Measurements from ENCODE around the gene ZNF341. TPM values are rescaled to one million over a fixed set of nuclear protein-coding genes. Genes with fewer than 3 reads are reported as not detected.

Gene ZNF341
- total and polyA plus RNA-seq, 2 experiments from 2014 or later: 2.3 to 2.8 TPM

GRCh38 chr20:33730946-33731692 is 677 bp upstream of the ZNF341 start:
- peak overlapping the region; percentile 81 for H3K4me2 ChIP-seq (ENCODE audit: unreplicated experiment)
- peak overlapping the region; percentile 81 for H3K4me3 ChIP-seq
- no peaks in the 10 kb centered on the region for H3K9me2 ChIP-seq (ENCODE audit: insufficient read depth)
- 0 out of 2 replicates have a peak, but pooled peaks cover 4% of the 10 kb centered on the region for H3F3A ChIP-seq (ENCODE audit: insufficient read depth)
- H3K9ac ChIP-seq: peak overlapping the region; percentile 82
- DNase-seq: no peak
- peaks cover 10% of the 10 kb centered on the region for H3K79me2 ChIP-seq (ENCODE audit: insufficient read depth)
- 75% methylated on average over 18 of the region's 18 CpGs for WGBS, 2 experiments (ENCODE audit: low coverage in 1 of 2, low lambda C conversion rate in 2 of 2, missing lambda C conversion rate in 2 of 2)
- no peaks in the 10 kb centered on the region for H3K9me3 ChIP-seq (ENCODE audit: low read depth)
- no peaks in the 10 kb centered on the region for H3K36me3 ChIP-seq (ENCODE audit: low read depth)
- in situ Hi-C loops (cut with MboI): no loop called here
- TF ChIP-seq EZH2phosphoT487 (IDR thresholded peaks at IDR 0.05; ENCODE audit: insufficient read depth, low read depth) (no peak), EZH2 (IDR thresholded peaks at IDR 0.05; ENCODE audit: insufficient read depth, poor library complexity, severe bottlenecking) (no peak)
- peak overlapping the region; percentile 54 for H3K27ac ChIP-seq
- H3K4me1 ChIP-seq (ENCODE audit: insufficient read depth): peaks cover 16% of the 10 kb centered on the region
- H2AFZ ChIP-seq: peak overlapping the region; percentile 97
- H3K27me3 ChIP-seq (replicated peaks; ENCODE audit: insufficient read depth): no peaks in the 10 kb centered on the region
- no peaks in the 10 kb centered on the region for H4K20me1 ChIP-seq (ENCODE audit: insufficient read depth)

GRCh38 chr20:33732166-33732970 is 572 bp downstream of the ZNF341 start:
- Histone ChIP-seq H3K27ac (peak overlapping the region; percentile 54), H3K4me2 (ENCODE audit: unreplicated experiment) (peak overlapping the region; percentile 91), H3K36me3 (ENCODE audit: low read depth) (0 out of 2 replicates have a peak, but pooled peaks cover 4% of the 10 kb centered on the region), H3K9me3 (ENCODE audit: low read depth) (no peaks in the 10 kb centered on the region), H3K9me2 (ENCODE audit: insufficient read depth) (no peaks in the 10 kb centered on the region), H2AFZ (peak overlapping the region; percentile 73), H3K4me1 (ENCODE audit: insufficient read depth) (peaks cover 16% of the 10 kb centered on the region), H4K20me1 (ENCODE audit: insufficient read depth) (no peaks in the 10 kb centered on the region), H3K9ac (peak overlapping the region; percentile 82), H3K4me3 (peak overlapping the region; percentile 81), H3F3A (ENCODE audit: insufficient read depth) (0 out of 2 replicates have a peak, but pooled peaks cover 4% of the 10 kb centered on the region), H3K79me2 (ENCODE audit: insufficient read depth) (peaks cover 20% of the 10 kb centered on the region), H3K27me3 (replicated peaks; ENCODE audit: insufficient read depth) (no peaks in the 10 kb centered on the region)
- DNase-seq: peak; percentile 84
- in situ Hi-C loops (cut with MboI): no loop called here
- TF ChIP-seq EZH2phosphoT487 (IDR thresholded peaks at IDR 0.05; ENCODE audit: insufficient read depth, low read depth) (no peak), EZH2 (IDR thresholded peaks at IDR 0.05; ENCODE audit: insufficient read depth, poor library complexity, severe bottlenecking) (no peak)
- WGBS, 2 experiments (ENCODE audit: low coverage in 1 of 2, low lambda C conversion rate in 2 of 2, missing lambda C conversion rate in 2 of 2): 3 to 7% methylated on average over 21 to 59 of the region's 68 CpGs

- Histone ChIP-seq H3K4me1 (ENCODE audit: insufficient read depth) (peaks cover 16% of the 10 kb centered on the region), H3K9me2 (ENCODE audit: insufficient read depth) (no peaks in the 10 kb centered on the region), H3K9ac (peak overlapping the region; percentile 32), H3F3A (ENCODE audit: insufficient read depth) (0 out of 2 replicates have a peak, but pooled peaks cover 4% of the 10 kb centered on the region), H3K36me3 (ENCODE audit: low read depth) (0 out of 2 replicates have a peak, but pooled peaks cover 4% of the 10 kb centered on the region), H3K9me3 (ENCODE audit: low read depth) (no peaks in the 10 kb centered on the region), H3K27me3 (replicated peaks; ENCODE audit: insufficient read depth) (no peaks in the 10 kb centered on the region), H3K4me3 (peak overlapping the region; percentile 13), H3K27ac (peak overlapping the region; percentile 54), H3K79me2 (ENCODE audit: insufficient read depth) (peaks cover 20% of the 10 kb centered on the region), H4K20me1 (ENCODE audit: insufficient read depth) (no peaks in the 10 kb centered on the region), H2AFZ (peak overlapping the region; percentile 69), H3K4me2 (ENCODE audit: unreplicated experiment) (peak overlapping the region; percentile 70)
- TF ChIP-seq EZH2phosphoT487 (IDR thresholded peaks at IDR 0.05; ENCODE audit: insufficient read depth, low read depth) (no peak), EZH2 (IDR thresholded peaks at IDR 0.05; ENCODE audit: insufficient read depth, poor library complexity, severe bottlenecking) (no peak)
- DNase-seq: peak; percentile 84
- 69 to 75% methylated on average over 6 of the region's 6 CpGs for whole genome bisulfite sequencing, 2 experiments (ENCODE audit: low coverage in 1 of 2, low lambda C conversion rate in 2 of 2, missing lambda C conversion rate in 2 of 2)
- in situ Hi-C loops (cut with MboI): no loop called here
Observed at GRCh38 chr20:33733654-33734576, 2.1 kb downstream of the ZNF341 start.
